PC-3 (cell line): Measurements from ENCODE around the gene LMNA. TPM values are rescaled to one million over a fixed set of nuclear protein-coding genes. Genes with fewer than 3 reads are reported as not detected.

Source experiments
- ATAC-seq: fragments of 200-7000 bp; cut with Tn5 transposase; 2 replicates; pipeline ENCODE4 v1.9.1; 2020; ENCODE audit warnings: mild to moderate bottlenecking, moderate library complexity
- BruUV-seq: library from RNA; stranded (reverse); fragments of 400-500 nt; replicated peaks from 2 replicates; lab custom pipeline; 2021; lab: Mats Ljungman, UMichigan
- CTCF ChIA-PET: fragments of 300-600 bp; sonication (Branson Sonifier 250); formaldehyde crosslinking; loops from one replicate; lab custom pipeline; 2022; ENCODE audit warnings: antibody characterized with exemption; lab: Charles Lee
- POLR2A ChIA-PET: fragments of 300-600 bp; sonication (Branson Sonifier 250); formaldehyde crosslinking; loops from one replicate; lab custom pipeline; 2022; ENCODE audit warnings: antibody characterized with exemption; ENCODE audit not compliant: unreplicated experiment; lab: Charles Lee
- DNase-seq: peaks from one replicate; pipeline ENCODE4 v3.0.0-alpha.2; 2015
- H2AFZ ChIP-seq: fragments of 300-600 bp; sonication (generic); 2 replicates; pipeline ENCODE4 v1.6.0; 2016; ENCODE audit warnings: antibody characterized with exemption, low read length
- H3F3A ChIP-seq: fragments of 300-600 bp; sonication (generic); one replicate; pipeline ENCODE4 v1.6.0; 2017; ENCODE audit warnings: antibody characterized with exemption, low read length, control low read depth, mild to moderate bottlenecking; ENCODE audit not compliant: unreplicated experiment
- H3K27ac ChIP-seq: fragments of 300-600 bp; sonication (generic); 2 replicates; pipeline ENCODE4 v1.5.1; 2016; ENCODE audit warnings: mild to moderate bottlenecking, low read length
- H3K27me3 ChIP-seq: fragments of 300-600 bp; sonication (generic); 2 replicates; pipeline ENCODE4 v1.6.1; 2016; ENCODE audit warnings: low read length, mixed read lengths
- H3K36me3 ChIP-seq: fragments of 300-600 bp; sonication (generic); 2 replicates; pipeline ENCODE4 v1.6.1; 2016; ENCODE audit warnings: low read depth, mixed run types, low read length, mixed read lengths
- H3K4me1 ChIP-seq: fragments of 300-600 bp; sonication (generic); 2 replicates; pipeline ENCODE4 v1.5.1; 2016; ENCODE audit warnings: low read length; ENCODE audit not compliant: insufficient read depth
- H3K4me2 ChIP-seq: fragments of 300-600 bp; sonication (generic); 2 replicates; pipeline ENCODE4 v1.6.0; 2016; ENCODE audit warnings: low read length
- H3K4me3 ChIP-seq: fragments of 300-600 bp; sonication (generic); 2 replicates; pipeline ENCODE4 v1.5.1; 2016; ENCODE audit warnings: mild to moderate bottlenecking, low read length, mixed read lengths
- H3K79me2 ChIP-seq: fragments of 300-600 bp; sonication (generic); 2 replicates; pipeline ENCODE4 v1.6.1; 2017; ENCODE audit warnings: low read length, mixed read lengths
- H3K9ac ChIP-seq: fragments of 300-600 bp; sonication (generic); 2 replicates; pipeline ENCODE4 v1.6.0; 2016; ENCODE audit warnings: mild to moderate bottlenecking, low read length
- H3K9me2 ChIP-seq: fragments of 300-600 bp; sonication (generic); replicated peaks from 2 replicates; pipeline ENCODE4 v1.6.1; 2016; ENCODE audit warnings: mixed run types, low read length, mixed read lengths
- H3K9me3 ChIP-seq: fragments of 300-600 bp; sonication (generic); 2 replicates; pipeline ENCODE4 v1.6.1; 2016; ENCODE audit warnings: low read length, mixed read lengths
- H4K20me1 ChIP-seq: fragments of 300-600 bp; sonication (generic); 2 replicates; pipeline ENCODE4 v1.6.1; 2016; ENCODE audit warnings: low read length, mixed read lengths
- EZH2 ChIP-seq: fragments of 300-600 bp; sonication (generic); IDR thresholded peaks from one replicate; pipeline ENCODE4 v1.6.1; 2017; ENCODE audit warnings: antibody characterized with exemption, mild to moderate bottlenecking, low read length; ENCODE audit not compliant: unreplicated experiment
- EZH2phosphoT487 ChIP-seq: fragments of 300-600 bp; sonication (generic); IDR thresholded peaks from 2 replicates; pipeline ENCODE4 v1.6.1; 2018; ENCODE audit warnings: mild to moderate bottlenecking, antibody characterized with exemption, low read length, borderline replicate concordance
- intact Hi-C: fragments of 100-400 bp; cut with micrococcal nuclease; formaldehyde crosslinking; loops from 2 replicates; pipeline ENCODE4 v1.9.0; 2023
- total RNA-seq: library from RNA; depleted of rRNA; stranded (reverse); fragments of >200 nt; gene quantifications from 2 replicates; pipeline ENCODE4 v1.2.3, GENCODE V29; 2014
- TF ChIP-seq, protein P1 (sequence below): fragments of 300-600 bp; sonication (generic); conservative IDR thresholded peaks from 2 replicates; pipeline ENCODE4 v1.5.1; 2017; ENCODE audit warnings: antibody characterized with exemption, low read depth, mild to moderate bottlenecking, low read length

Gene LMNA
- total RNA-seq, 1 experiment from 2014 or later: 864 TPM

DNA sequence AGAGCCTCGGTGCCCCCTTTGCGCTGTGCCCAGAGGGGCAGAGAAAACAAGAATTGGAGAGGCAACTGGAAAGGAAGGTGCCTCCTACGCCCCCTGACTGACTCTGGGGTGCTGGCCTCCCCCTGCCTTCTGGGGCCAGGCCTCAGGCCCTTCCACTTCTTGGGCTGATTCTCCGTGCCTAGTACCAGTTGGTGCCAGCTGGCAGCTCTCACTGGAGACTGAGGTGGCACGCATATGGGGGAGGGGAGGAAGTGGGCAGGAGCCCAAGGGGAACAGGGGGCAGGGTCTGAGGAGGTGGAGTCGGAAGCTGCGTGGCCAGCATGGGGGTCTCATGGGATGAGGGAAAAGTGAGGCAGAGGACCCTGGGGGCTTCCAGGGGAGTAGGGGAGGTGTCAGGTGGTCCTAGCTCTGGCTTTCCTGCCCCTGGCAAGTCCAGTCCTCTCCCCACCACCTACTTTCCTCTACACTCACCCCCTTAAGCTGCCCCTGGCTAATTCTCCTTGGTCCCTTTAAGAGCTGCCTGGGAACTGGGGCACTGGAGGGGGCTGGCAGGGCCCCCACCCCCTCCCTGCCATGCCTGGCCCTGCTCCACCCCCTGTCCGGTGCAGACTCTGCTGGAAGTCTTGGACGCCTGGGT, 32.4 kb downstream of the LMNA start:
- ChIA-PET POLR2A (interaction anchor here (0.7 to 1.2 kb wide), 2 partner anchors 17 to 66 kb away, joined by 3 to 4 read pairs; partner anchors contain the start of gene PMF1), CTCF (interaction anchor here (1.9 kb wide), 1 partner anchor 78 kb away, joined by 16 read pairs; no protein-coding TSS in a partner anchor)
- H3F3A ChIP-seq: no peaks in the 10 kb centered on the region
- H3K4me2 ChIP-seq: peak overlapping the region; percentile 36; the same call in 1 of the 2 replicates
- H3K27me3 ChIP-seq: no peaks in the 10 kb centered on the region
- no peaks in the 10 kb centered on the region for H3K9me2 ChIP-seq
- intact Hi-C loops: loop anchor here (1.0 to 10.0 kb wide), 4 partner anchors 47 to 168 kb away; partner anchors contain the start of gene SLC25A44
- TF ChIP-seq, protein P1, sequence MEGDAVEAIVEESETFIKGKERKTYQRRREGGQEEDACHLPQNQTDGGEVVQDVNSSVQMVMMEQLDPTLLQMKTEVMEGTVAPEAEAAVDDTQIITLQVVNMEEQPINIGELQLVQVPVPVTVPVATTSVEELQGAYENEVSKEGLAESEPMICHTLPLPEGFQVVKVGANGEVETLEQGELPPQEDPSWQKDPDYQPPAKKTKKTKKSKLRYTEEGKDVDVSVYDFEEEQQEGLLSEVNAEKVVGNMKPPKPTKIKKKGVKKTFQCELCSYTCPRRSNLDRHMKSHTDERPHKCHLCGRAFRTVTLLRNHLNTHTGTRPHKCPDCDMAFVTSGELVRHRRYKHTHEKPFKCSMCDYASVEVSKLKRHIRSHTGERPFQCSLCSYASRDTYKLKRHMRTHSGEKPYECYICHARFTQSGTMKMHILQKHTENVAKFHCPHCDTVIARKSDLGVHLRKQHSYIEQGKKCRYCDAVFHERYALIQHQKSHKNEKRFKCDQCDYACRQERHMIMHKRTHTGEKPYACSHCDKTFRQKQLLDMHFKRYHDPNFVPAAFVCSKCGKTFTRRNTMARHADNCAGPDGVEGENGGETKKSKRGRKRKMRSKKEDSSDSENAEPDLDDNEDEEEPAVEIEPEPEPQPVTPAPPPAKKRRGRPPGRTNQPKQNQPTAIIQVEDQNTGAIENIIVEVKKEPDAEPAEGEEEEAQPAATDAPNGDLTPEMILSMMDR: no peak
- TF ChIP-seq EZH2 (no peak), EZH2phosphoT487 (no peak)
- no peak overlapping the region for H3K4me3 ChIP-seq
- H3K9ac ChIP-seq: peak overlapping the region; percentile 9
- H2AFZ ChIP-seq: no peak overlapping the region
- peak; percentile 32 for DNase-seq
- no peaks in the 10 kb centered on the region for H3K79me2 ChIP-seq
- no peaks in the 10 kb centered on the region for H3K36me3 ChIP-seq
- no peaks in the 10 kb centered on the region for H3K9me3 ChIP-seq
- H3K27ac ChIP-seq: 0 out of 2 replicates have a peak overlapping the region, but pooled peaks have one; percentile 1
- H4K20me1 ChIP-seq: no peaks in the 10 kb centered on the region
- peak; percentile 5; the same call in 1 of the 2 replicates for ATAC-seq
- no TSS peak for BruUV-seq
- peaks cover 15% of the 10 kb centered on the region for H3K4me1 ChIP-seq

DNA sequence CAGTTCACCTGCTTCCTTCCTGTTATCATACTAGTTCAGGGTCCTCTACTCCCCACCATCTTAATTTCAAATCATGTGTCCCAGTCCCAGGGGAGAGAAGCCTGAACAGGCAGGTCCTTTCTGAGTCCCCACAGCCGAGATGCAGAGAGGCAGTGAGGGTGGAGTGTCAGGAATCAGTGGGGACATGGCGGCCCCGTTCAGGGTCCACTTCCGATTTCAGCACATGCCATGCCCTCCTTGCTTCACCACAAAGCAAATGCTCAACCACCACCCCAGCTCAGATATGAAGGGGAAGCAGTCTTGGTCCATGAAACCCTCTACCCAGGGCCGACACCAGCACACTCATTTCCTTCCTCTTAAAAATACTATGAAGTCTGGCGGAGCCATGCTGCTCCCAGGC, 33.7 kb downstream of the LMNA start:
- Histone ChIP-seq H4K20me1 (no peaks in the 10 kb centered on the region), H3K27ac (no peak overlapping the region), H3F3A (no peaks in the 10 kb centered on the region), H3K4me3 (no peak overlapping the region), H3K27me3 (no peaks in the 10 kb centered on the region), H3K9ac (no peak overlapping the region), H3K4me2 (no peak overlapping the region), H2AFZ (no peak overlapping the region), H3K79me2 (no peaks in the 10 kb centered on the region), H3K36me3 (no peaks in the 10 kb centered on the region), H3K4me1 (peaks cover 25% of the 10 kb centered on the region), H3K9me2 (no peaks in the 10 kb centered on the region), H3K9me3 (no peaks in the 10 kb centered on the region)
- DNase-seq (peak; percentile 1), ATAC-seq (no peak)
- no TSS peak for BruUV-seq
- intact Hi-C loops: loop anchor here (10.0 kb wide), 1 partner anchor 167 kb away; no protein-coding TSS in a partner anchor
- ChIA-PET CTCF (interaction anchor here (0.7 to 1.9 kb wide), 2 partner anchors 77 to 171 kb away, joined by 3 to 16 read pairs; no protein-coding TSS in a partner anchor), POLR2A (interaction anchor here (1.2 kb wide), 1 partner anchor 65 kb away, joined by 4 read pairs; the partner anchor contains the start of gene PMF1)
- TF ChIP-seq EZH2phosphoT487 (no peak), EZH2 (no peak)
- TF ChIP-seq, protein P1: no peak
